Measurements from ENCODE around the gene BMERB1. TPM values are rescaled to one million over a fixed set of nuclear protein-coding genes. Genes with fewer than 3 reads are reported as not detected.
"Not testable (repeated sequence)": the region's sequence is repeated elsewhere in the genome, so short reads cannot be mapped to it uniquely, and the experiment has no call there.

BMERB1 gene
- total and polyA plus RNA-seq, 9 of the 15 experiments (the other 6 are each of a cell fraction or from before 2014, with no cell fraction given): 0.29 to 2.9 (median 0.94) TPM

GRCh38 chr16:15421696-15422095, 12.7 kb upstream of the BMERB1 start:
- 13% methylated on average over 5 of the region's 5 CpGs for WGBS (ENCODE audit: insufficient coverage, low coverage, missing lambda C conversion rate)
- FAIRE-seq; H3K4me1 ChIP-seq (replicated peaks in 1 of 2; ENCODE audit: control insufficient read depth in 2 of 2, insufficient read depth in 2 of 2, low read length in 2 of 2); H3K36me3 ChIP-seq (ENCODE audit: control insufficient read depth, insufficient read depth, low read length); H3K9me1 ChIP-seq (ENCODE audit: control insufficient read depth, insufficient read depth, low read length); DNase-seq (ENCODE audit: extremely low read depth in 1 of 4, low spot score in 3 of 4); H3K79me2 ChIP-seq (ENCODE audit: control insufficient read depth, insufficient read depth, low read length); CTCF ChIA-PET (ENCODE audit: low intra/inter-chr PET ratio); H3K27ac ChIP-seq (ENCODE audit: extremely low read depth, low read depth, low read length); BruUV-seq (replicated peaks); H3K4me3 ChIP-seq; H4K20me1 ChIP-seq (replicated peaks; ENCODE audit: control insufficient read depth, insufficient read depth, low read length); ATAC-seq; H3K9me3 ChIP-seq (replicated peaks; ENCODE audit: control insufficient read depth, insufficient read depth, low read depth, low read length); H3K9ac ChIP-seq (ENCODE audit: insufficient read depth in 1 of 2, low read depth in 2 of 2, low read length in 2 of 2); H3K4me2 ChIP-seq (ENCODE audit: insufficient read depth, low read length); H2AFZ ChIP-seq (ENCODE audit: low read depth, low read length): not testable (repeated sequence)
- TF ChIP-seq CEBPB (tag; IDR thresholded peaks at IDR 0.05): peak; percentile 37; the same call in 1 of the 2 replicates
- H3K27me3 ChIP-seq (ENCODE audit: control insufficient read depth in 2 of 2, insufficient read depth in 2 of 2, low read length in 2 of 2): peaks cover 20 to 41% of the 10 kb centered on the region in 2 experiments; a peak in 4 of 5 replicates
- intact Hi-C loops (cut with micrococcal nuclease): loop anchor here (10.0 kb wide), 1 partner anchor 223 kb away; the partner anchor contains the start of gene MARF1
- in situ Hi-C loops (cut with MboI): loop anchor here (10.0 kb wide), 1 partner anchor 283 kb away; no protein-coding TSS in a partner anchor
- POLR2A ChIA-PET: interaction anchor here (0.6 kb wide), 1 partner anchor 453 kb away, joined by 3 read pairs; no protein-coding TSS in a partner anchor

- in situ Hi-C loops (cut with MboI): loop anchor here (10.0 kb wide), 1 partner anchor 283 kb away; no protein-coding TSS in a partner anchor
- ATAC-seq (no peak), DNase-seq (ENCODE audit: extremely low read depth in 1 of 4, low spot score in 3 of 4) (no peak), FAIRE-seq (no peak)
- ChIA-PET CTCF (ENCODE audit: low intra/inter-chr PET ratio) (no interaction called here), POLR2A (no interaction called here)
- Histone ChIP-seq H3K27me3 (ENCODE audit: control insufficient read depth in 2 of 2, insufficient read depth in 2 of 2, low read length in 2 of 2) (peaks cover 20 to 41% of the 10 kb centered on the region in 2 experiments; a peak in 4 of 5 replicates), H3K79me2 (ENCODE audit: control insufficient read depth, insufficient read depth, low read length) (no peaks in the 10 kb centered on the region), H3K4me2 (ENCODE audit: insufficient read depth, low read length) (no peak overlapping the region), H3K9ac (ENCODE audit: insufficient read depth in 1 of 2, low read depth in 2 of 2, low read length in 2 of 2) (no peak overlapping the region), H3K9me1 (ENCODE audit: control insufficient read depth, insufficient read depth, low read length) (no peaks in the 10 kb centered on the region), H3K4me1 (replicated peaks in 1 of 2; ENCODE audit: control insufficient read depth in 2 of 2, insufficient read depth in 2 of 2, low read length in 2 of 2) (no peaks in the 10 kb centered on the region; a peak in 1 of 5 replicates), H4K20me1 (replicated peaks; ENCODE audit: control insufficient read depth, insufficient read depth, low read length) (no peaks in the 10 kb centered on the region), H3K27ac (ENCODE audit: extremely low read depth, low read depth, low read length) (no peak overlapping the region), H3K36me3 (ENCODE audit: control insufficient read depth, insufficient read depth, low read length) (no peaks in the 10 kb centered on the region), H3K9me3 (replicated peaks; ENCODE audit: control insufficient read depth, insufficient read depth, low read depth, low read length) (no peaks in the 10 kb centered on the region; the same call in 1 of the 2 replicates), H2AFZ (ENCODE audit: low read depth, low read length) (no peak overlapping the region), H3K4me3 (no peak overlapping the region)
- WGBS (ENCODE audit: insufficient coverage, low coverage, missing lambda C conversion rate): 1% methylated on average over 8 of the region's 8 CpGs
- BruUV-seq (replicated peaks): no TSS peak
- intact Hi-C loops (cut with micrococcal nuclease): loop anchor here (10.0 kb wide), 1 partner anchor 223 kb away; the partner anchor contains the start of gene MARF1
- no peak for TF ChIP-seq RB1 (IDR thresholded peaks at IDR 0.05; ENCODE audit: low read depth)
- no peak for TF ChIP-seq GABPB2 (CRISPR knock-in tag; conservative IDR thresholded peaks at IDR 0.05)
- no peak for TF ChIP-seq MXD1 (CRISPR knock-in tag; IDR thresholded peaks at IDR 0.05; ENCODE audit: borderline replicate concordance, poor library complexity, severe bottlenecking)
- TF ChIP-seq FOXK1 (CRISPR knock-in tag; IDR thresholded peaks at IDR 0.05; ENCODE audit: borderline replicate concordance): no peak
- no peak for TF ChIP-seq CAMTA2 (CRISPR knock-in tag; conservative IDR thresholded peaks at IDR 0.05)
- no peak for TF ChIP-seq ZBTB8A (IDR thresholded peaks at IDR 0.05; ENCODE audit: partially characterized antibody)
- no peak for TF ChIP-seq SP2 (IDR thresholded peaks at IDR 0.05; ENCODE audit: extremely low read depth, low read depth, low read length, poor library complexity, severe bottlenecking)
- TF ChIP-seq CBX8 (IDR thresholded peaks at IDR 0.05; ENCODE audit: borderline replicate concordance, extremely low read depth, low read depth, low read length, poor library complexity, severe bottlenecking): no peak
- TF ChIP-seq CREB1 (IDR thresholded peaks at IDR 0.05): no peak
- no peak for TF ChIP-seq CREB1 (CRISPR knock-in tag; IDR thresholded peaks at IDR 0.05)
- TF ChIP-seq FOXO4 (CRISPR knock-in tag; IDR thresholded peaks at IDR 0.05): no peak
Measured at GRCh38 chr16:15422222-15422621, 12.2 kb upstream of the BMERB1 start.

Measured in K562 (cell line).